Measurements from ENCODE around the gene ZXDB.

- TF ChIP-seq POLR2A (IDR thresholded peaks at IDR 0.05; ENCODE audit: low read depth, low read length): no peak
- no peak for TF ChIP-seq TAF1 (IDR thresholded peaks at IDR 0.05; ENCODE audit: borderline replicate concordance, low read depth, low read length)
- no peak for TF ChIP-seq POLR2AphosphoS5 (IDR thresholded peaks at IDR 0.05; ENCODE audit: low read depth, low read length)
Measured at GRCh38 chrX:57587607-57588006, 4.2 kb upstream of the ZXDB start.
